Liver (tissue), 3 donors: Measurements from ENCODE around the gene ANO10.

Experiments
- JUND ChIP-seq, 2 donors: IDR thresholded peaks; 2 replicates each; pipeline ENCODE4 v1.6.1; 2016; ENCODE audit warnings: antibody characterized with exemption in 2 of 2
- RXRA ChIP-seq, 2 donors: IDR thresholded peaks; 2 replicates each; pipeline ENCODE4 v1.6.1; 2017 to 2018; ENCODE audit warnings: antibody characterized with exemption in 2 of 2, mild to moderate bottlenecking in 1 of 2
- YY1 ChIP-seq: IDR thresholded peaks from 2 replicates; pipeline ENCODE4 v1.6.1; 2016; ENCODE audit warnings: antibody characterized with exemption, mild to moderate bottlenecking
- TF ChIP-seq, protein P1 (sequence below): IDR thresholded peaks from 2 replicates; pipeline ENCODE4 v1.6.1; 2016; ENCODE audit warnings: antibody characterized with exemption
- TF ChIP-seq, protein P2 (sequence below): fragments of 150-350 bp; IDR thresholded peaks from 2 replicates; pipeline ENCODE4 v1.5.1; 2017; ENCODE audit warnings: improper control_type of control experiment, low read depth, low read length; ENCODE audit not compliant: missing input control
- donor health status: healthy.
- donor health status: healthy.

DNA sequence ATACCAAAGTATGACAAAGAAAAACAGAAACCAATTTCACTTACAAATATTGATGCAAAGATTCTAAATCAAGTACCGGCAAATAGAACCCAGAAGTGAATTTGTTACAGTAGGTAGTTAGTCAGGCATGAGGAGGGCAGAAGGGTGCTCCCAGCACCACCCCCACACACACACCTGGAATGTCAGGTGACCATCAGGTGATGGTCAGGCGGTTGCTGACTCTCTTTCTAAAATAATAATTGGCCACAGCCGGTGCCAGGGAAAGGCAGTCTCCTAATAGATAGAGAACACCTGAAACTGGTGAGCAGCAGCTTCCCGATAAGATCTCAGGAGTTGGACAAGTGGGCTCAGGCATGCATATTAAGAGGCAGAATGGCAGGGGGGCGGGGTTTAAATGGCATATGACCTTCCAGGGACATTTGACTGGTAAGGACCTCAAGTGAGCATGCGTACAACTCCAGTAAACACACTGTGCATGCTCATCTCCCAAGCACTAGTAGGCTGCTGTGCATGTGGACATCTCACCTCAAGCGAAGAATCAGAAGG, 131.1 kb downstream of the ANO10 start:
- TF ChIP-seq, protein P1, sequence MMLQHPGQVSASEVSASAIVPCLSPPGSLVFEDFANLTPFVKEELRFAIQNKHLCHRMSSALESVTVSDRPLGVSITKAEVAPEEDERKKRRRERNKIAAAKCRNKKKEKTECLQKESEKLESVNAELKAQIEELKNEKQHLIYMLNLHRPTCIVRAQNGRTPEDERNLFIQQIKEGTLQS = no peak
- TF ChIP-seq, protein P2, sequence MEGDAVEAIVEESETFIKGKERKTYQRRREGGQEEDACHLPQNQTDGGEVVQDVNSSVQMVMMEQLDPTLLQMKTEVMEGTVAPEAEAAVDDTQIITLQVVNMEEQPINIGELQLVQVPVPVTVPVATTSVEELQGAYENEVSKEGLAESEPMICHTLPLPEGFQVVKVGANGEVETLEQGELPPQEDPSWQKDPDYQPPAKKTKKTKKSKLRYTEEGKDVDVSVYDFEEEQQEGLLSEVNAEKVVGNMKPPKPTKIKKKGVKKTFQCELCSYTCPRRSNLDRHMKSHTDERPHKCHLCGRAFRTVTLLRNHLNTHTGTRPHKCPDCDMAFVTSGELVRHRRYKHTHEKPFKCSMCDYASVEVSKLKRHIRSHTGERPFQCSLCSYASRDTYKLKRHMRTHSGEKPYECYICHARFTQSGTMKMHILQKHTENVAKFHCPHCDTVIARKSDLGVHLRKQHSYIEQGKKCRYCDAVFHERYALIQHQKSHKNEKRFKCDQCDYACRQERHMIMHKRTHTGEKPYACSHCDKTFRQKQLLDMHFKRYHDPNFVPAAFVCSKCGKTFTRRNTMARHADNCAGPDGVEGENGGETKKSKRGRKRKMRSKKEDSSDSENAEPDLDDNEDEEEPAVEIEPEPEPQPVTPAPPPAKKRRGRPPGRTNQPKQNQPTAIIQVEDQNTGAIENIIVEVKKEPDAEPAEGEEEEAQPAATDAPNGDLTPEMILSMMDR = no peak
- TF ChIP-seq YY1 (no peak), RXRA (IDR thresholded peaks at IDR 0.05) (no peak), JUND (IDR thresholded peaks at IDR 0.05) (no peak)
